GM19438 (cell line): Measurements from ENCODE around the gene C3AR1.

Source experiments
- ATAC-seq: cut with Tn5 transposase; IDR thresholded peaks from one replicate; pipeline ENCODE4 v1.9.1; 2021; ENCODE audit warnings: low read depth; ENCODE audit not compliant: unreplicated experiment

C3AR1 gene

DNA sequence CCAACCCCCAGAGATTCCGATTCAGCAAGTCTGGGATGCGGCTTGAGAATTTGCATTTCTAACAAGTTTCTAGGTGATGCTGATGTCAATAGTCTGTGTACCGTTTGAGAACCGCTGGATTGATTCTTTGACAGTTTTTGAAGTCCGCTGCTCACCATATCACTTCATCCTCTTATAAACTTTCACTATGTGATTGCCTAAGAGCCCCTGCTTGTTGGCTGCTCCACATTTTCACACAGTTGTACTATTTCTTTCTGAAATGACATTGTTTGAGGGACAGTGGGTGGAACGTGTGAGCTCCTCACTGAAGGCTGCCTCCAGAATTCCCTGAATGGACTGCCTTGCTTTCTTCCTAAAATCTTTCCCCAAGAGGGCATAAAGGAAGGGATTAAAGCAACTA is 7.7 kb downstream of the C3AR1 start:
- no peak for ATAC-seq

DNA sequence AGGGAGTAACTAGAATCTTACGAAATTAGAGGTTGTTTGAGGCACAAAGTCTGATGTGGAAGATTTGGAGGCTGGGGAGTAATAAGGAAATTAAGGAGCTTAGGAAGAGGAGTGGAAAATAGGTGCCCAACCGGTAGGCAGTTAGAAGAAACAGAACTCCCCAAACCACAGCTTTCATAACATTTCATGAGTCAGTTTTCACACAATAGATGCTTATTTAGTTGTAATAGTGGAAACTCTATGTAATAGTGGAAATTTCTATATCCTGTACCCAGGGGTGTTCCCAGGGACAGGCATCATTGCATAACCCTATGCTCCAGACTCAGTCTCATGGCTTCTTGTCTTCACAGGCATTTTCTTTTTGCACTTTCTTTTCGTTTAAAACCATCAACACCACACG is 8.3 kb downstream of the C3AR1 start:
- ATAC-seq = no peak

DNA sequence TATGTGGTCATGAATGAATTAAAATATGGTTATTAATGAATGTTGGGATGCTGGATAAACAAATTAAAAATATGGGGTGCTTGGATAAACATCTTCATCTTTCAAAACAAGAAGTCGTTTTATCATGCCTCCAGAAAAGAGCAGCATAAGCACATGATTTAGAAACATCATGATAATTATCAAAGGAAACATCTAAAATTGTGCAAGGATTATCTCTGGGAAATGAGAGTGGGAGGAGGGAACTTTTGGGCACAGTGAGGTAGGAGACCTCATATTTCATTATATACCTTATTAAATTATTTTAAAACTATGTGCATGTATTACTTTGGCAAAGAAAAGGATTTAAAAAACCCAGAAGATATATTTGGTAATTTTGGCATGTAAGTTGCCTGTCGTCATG is 8.9 kb downstream of the C3AR1 start:
- ATAC-seq = no peak

DNA sequence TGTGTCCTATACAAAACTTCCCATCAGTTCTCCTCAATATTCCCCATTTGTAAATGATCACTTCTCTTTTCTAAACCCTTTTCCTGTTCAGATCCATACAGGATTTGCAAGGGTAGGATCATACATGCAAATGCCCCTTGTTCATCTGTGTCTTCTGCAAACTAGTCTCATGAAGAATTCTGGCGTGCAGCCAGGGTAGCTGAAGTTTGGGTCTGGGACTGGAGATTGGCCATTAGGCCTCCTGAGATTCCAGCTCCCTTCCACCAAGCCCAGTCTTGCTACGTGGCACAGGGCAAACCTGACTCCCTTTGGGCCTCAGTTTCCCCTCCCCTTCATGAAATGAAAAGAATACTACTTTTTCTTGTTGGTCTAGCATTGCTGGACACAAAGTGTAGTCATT is 11.3 kb downstream of the C3AR1 start:
- no peak for ATAC-seq

DNA sequence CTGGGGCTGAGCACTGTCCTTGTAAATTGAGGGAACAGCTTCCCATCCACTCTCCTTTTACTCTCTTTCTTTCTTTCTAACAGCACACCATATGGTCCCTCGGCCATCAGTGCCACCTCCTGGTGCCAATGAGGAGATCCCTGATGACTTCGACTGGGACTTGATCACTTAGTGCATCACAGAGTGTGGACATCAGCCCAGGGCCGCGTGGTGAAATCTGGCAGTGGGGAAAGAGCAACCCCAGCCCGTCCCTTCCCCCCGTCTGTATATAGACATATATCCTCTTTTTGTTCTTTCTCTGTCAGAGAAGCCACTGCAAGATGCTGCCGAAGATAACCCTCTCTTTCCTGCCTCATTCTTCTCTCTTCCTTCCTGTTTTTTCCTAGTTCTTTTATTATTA is 13.5 kb downstream of the C3AR1 start:
- ATAC-seq = no peak

DNA sequence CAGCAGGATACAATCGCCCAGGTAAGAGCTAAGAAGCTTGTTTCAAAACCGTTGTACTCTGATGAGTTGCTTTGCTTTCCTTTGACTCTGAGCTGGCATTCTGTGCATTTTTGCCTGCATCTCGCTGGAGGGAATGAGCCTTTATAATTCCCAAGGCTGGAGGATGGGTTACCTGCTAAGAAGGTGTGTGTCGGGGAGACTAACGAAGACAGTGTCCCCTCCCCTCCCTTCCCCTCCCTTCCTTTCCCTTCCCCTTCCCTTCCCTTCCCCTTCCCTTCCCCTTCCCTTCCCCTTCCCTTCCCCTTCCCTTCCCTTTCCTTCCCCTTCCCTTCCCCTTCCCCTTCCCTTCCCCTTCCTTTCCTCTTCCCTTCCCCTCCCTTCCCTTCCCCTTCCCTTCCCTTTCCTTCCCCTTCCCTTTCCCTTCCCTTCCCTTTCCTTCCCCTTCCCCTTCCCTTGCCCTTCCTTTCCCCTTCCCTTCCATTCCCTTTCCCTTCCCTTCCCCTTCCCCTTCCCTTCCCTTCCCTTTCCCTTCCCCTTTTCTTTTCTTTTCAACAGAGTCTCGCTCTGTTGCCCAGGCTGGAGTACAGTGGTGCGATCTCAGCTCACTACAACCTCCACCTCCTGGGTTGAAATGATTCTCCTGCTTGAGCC is 15.4 kb downstream of the C3AR1 start:
- no peak for ATAC-seq

DNA sequence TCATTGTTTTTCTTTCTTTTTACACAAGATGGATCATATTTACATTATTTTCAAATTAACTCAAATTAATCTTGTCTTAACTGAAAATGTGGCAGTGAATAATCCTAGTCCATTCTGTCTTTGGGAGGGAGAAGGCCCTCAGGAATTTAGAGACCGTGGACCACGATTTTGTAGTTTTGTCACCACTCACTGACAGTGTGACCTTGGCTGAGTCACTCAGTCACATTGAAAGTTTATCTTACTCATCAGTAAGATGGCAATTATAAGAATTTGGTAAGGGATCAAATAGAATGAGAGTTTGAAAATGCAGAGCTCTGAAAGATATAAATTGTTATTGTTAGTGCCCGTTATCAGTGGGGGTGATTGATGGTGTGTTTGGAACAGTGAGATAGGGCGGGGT is 17.3 kb downstream of the C3AR1 start:
- no peak for ATAC-seq

DNA sequence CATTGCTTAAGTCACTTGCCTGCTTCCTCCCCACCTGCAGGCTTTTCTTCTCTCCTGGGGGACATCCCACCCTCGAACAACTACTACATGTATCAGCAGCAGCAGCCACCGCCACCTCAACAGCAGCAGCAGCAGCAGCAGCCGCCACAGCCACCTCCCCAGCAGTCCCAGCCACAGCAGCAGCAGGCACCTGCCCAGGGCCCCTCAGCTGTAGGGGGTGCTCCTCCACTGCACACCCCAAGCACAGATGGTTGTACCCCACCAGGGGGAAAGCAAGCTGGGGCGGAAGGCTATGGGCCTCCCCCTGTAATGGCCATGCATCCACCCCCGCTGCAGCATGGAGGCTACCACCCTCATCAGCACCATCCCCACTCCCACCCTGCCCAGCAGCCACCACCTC is 18.3 kb downstream of the C3AR1 start:
- ATAC-seq = no peak

DNA sequence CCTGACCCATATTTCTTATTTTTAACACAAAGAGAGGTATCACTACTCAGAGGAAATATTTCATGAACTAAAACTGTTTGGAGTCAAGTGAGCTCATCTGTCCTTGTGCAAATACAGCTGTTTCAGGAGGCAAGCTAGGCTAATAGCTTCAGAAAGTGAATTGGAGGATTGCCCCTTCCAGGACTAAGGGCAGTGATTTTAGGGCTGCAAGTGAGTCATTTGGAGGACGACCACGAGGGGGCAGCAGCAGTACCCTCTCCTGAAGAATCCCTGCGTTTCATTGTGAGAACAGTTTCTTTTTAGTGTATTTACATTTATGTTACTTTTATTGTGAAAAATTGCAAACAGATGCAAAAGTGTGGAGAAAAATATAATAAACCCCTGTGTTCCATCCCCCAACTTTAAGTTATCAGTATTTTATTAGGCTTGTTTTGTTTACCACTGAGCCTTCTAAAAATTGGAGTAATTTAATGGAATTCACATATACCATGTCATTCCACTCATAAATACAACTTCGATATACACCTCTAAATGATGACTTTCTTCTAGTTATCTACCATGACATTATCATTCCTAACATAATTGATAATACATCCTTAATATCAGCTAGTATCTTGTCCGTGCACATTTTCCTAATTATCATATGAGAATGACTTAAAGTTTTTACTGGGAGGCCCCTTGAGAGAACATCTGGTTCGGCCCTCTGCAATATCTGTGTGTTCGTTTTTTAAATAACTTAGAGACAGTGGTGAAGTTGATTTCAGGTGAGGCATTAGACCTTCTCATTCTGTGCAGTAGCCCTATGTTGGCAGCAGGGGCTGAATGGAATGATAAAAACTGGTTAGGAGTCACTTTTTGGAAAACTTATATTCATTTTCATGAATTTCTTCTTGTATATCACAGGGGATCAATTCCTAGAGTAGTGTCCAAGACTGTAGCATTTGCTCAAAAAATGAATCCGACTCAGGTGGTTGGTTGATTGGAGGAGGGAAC is 19.9 kb downstream of the C3AR1 start:
- ATAC-seq = no peak

DNA sequence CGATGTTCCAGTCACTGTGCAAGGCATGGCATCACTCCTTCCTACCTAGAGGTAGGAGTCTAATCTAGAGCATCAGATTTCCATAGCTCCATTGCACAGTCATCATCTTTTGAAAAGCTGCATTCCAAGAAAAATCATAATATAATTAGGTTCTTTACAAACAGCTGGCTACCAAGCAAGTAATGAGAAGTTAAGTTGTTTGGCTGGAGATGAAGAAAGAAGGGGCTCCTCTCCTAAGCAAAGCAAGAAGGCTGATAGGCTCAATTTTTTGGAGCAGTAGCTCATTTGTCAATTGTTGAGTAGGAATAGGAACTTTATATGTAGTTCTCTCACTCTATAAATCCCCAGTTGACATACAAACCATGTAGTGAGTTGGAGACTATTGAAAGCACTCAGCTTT is 25.4 kb downstream of the C3AR1 start:
- no peak for ATAC-seq

DNA sequence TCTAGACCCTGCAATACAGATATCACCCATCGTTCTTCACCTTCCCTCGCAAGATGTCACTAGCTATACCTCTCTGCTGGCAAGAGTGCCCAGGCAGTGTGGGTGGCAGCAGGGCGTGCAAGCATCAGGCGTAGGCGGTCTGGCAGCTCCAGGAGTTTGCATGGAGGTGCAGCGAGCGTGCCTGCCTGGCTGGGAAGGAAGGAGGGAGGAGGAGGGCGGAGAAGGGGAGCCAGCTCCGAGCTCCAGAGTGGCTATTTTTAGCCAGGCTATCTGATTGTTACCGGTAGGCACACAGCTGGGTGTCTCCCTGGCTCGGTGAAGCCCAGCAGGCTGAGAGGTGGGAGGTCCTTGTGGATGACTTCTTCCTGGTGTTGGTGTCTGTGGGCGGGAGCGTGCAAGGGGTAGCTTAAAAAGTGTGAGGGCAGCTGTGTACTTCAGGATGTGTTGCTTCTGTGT is 27.5 kb downstream of the C3AR1 start:
- ATAC-seq = no peak

DNA sequence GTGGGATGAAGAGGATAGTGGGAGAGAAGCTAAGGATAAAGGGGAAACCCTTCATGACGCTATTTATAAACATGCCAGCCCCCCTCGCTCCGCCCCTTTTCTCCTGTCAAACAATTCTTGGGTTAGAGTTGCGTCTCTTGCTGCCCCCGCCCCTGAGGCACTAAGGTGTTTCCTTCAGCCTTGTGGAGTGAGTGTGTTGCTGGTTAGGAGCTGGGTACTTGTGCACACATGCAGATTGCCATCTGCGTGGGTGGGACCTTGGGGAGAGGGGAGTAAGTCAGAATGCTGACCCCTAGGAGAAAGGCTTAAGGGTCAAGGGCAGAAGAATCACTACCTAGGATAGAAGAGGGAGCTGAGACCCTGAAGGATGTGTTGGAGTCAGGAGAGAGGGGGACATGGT is 28.2 kb downstream of the C3AR1 start:
- no peak for ATAC-seq

DNA sequence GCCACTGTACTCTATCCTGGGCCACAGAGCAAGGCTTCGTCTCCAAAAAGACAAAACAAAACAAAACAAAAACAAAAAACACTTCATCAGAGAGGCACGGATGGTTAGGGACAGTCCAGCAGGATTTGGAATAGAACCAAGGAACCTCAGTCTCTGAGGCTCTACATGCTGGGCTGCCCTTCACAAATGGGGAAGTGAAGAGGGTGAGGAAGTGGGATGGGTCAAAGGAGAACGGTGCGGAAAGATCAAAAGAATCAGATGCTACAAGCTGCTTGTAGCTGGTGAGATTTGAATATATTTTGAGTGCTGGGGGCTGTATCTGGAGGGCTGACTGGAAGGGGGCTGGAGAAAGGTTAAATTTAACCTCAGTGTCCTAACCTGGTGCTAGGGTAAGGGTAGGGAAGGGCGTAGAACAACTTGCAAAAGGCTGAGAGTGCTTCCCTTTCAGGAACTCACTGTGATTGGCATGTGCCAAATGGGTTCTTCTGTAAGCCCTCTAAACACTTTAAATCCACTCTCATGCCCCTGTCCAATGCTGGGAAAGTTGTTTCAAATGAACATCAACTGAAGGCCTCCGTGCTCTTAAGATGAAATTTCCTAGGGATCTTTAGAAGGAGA is 29.0 kb downstream of the C3AR1 start:
- ATAC-seq = no peak

DNA sequence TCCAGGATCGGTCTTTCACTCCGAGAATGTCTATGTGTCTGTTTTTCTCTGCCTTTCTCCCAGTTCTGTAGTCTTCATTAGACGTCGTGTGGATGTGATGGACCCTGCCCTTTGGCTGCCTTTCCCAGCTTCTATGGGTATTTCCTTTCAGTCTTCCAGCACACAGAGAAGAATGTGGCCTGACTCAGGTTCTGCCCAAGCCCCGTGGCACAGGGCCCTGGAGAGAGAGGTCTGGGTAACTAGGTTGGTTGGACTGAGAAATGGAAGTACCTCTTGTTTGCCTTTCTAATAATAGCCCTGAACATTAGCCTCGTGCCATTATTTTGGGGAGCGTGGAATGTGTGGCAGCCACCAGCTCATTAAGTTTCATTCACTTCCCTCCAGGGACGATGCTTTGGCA is 29.8 kb downstream of the C3AR1 start:
- ATAC-seq = no peak

DNA sequence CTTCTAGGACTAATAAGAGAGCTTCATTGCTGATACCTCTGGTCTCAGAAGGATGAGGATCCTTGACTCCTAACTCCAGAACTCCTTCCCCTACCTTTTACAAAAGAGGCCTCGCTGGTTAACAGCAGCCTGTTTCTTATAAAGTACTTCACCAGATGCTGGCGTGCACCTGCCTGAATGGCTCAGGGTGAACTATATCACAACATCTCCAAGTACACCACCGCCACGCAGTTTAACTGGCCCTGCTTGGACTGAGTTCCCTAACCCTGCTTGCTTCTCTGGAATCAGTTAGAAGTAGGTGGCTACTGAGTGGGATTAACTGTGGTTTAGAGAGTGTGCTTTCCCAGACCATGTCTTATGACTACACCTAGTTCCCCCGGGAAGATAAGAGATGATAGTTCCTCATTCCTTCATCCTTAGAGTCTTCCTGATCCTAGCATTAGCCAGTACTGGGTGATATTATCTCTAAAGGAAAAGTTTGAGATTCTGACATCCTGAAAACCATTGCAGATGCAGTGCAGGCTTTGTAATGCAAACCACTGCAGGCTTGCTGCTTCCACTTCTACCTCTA is 30.6 kb downstream of the C3AR1 start:
- ATAC-seq = no peak

DNA sequence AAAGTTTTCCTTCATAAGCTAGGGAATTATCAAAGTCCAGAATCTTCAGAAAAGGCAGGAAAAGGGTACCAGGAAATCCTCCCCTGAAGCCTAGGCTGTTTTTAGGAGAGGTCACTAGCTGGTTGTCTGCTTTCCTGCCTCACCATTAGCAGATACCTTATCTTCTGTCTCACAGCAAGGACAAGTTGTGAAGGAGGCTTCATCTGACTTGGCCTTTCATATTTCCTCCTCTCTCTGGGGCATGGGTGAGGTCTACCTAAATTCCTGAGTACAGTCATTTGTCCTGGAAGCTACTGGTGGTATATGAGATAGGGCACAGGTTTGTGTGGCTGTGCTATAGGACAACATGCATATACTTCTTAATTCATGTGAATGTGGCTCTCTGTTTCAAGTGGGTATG is 31.4 kb downstream of the C3AR1 start:
- ATAC-seq = no peak

DNA sequence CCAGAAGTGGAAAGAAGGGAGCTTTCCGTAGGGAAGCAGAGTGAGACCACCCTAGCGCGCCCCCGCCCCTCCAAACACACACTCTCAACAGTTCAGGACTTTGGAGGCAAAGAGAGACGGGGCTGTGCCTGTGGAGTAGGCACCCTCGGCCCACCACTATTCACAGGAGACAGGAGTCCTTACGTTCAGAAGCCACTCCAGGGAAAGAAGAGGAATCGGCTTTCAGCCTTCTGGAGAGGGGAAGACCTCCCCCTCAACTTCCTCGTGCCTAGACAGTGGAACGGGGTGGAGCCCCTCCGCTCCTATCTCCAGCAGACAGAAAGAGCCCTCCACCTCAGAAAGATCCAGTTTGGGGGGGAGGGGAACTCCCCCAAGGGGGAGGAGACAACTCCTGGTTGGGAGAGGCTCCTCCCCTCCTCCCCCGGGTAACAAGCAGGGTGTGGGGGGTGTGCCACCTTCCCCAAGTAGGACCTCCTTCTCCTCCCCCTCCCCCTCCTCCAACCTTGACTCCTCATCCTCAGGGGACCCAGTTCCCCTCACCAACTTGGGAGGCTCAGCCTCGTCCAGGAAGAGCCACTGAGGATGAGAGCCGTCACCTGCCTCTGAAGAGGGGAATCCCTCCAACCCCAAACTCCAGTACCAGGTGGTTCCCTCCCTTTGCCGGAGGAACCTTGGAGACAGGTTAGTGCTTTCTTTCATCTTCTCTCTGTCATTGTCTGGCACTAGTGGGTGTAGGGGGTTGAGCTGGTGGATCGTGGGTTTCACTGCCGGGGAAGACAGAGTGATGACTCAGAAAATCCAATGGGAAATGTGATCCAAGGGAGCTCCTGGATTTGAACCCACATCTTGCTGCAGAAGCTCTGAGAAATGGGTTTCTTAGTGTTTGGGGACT is 32.8 kb downstream of the C3AR1 start:
- ATAC-seq = peak; percentile 28

DNA sequence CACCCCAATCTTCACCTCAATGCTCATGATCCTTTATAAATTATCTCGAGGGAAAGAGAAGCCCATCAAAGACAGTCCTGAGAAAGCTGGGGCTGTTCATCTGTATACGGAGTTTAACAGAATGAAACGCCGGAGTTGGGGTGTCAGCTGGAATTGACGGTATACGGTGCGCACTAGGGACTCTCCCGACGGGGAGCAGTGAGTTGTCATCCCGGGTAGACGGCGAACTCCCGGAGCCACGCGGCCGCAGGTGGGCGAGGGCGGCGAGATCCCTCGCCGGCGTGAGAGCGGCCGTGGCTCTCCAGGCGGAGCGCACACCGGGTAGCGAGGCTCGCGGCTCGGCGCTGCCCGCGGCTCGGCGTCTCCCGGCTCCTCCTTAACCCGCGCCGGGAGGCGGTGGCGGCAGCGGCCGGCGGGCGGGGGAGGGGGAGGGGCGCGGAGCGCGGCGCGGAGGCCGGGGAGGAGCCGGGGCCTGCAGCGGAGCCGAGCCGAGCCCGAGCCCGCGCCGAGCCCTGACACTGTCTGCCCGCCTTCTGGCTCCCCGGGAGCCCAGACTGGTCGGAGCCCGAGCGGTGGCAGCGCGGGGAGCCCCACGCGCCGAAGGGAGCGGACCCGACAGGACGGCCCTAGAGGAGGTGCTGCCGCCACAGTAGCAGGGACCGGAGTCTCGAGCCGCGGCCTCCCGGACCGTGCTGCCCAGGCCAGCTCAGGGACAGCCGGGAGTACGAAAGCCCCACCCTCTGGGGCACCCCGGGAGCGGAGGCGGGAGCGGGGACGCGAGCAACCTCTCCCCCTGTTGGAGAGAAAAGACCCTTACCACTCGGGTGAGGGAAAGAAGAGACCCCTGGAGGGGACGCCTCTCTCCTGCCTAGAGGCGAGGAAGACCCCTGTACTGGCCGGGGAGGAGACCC is 33.7 kb downstream of the C3AR1 start, which contains the start of gene FOXJ2:
TSS of gene FOXJ2 (plus strand) at position 475 of the 911 bp plus-strand sequence. CDS start 7,117 bp downstream, outside the sequence.
- ATAC-seq = peak; percentile 62

DNA sequence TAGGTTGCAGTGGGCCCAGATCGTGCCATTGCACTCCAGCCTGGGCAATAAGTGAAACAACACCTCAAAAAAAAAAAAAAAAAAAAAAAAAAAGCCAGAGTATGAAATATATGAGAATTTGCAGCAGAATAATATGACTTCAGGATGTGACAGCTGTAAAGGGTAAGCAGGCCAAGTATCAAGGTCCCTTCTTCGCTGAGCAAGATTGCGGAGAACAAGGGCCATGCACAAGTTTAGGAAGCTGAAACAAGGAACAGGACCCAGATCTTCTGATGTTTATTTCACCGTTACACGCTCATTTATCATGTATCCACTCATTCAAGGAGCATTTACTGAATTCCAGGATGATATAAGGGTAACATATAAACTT is 34.3 kb downstream of the C3AR1 start:
- ATAC-seq = no peak
